ENCODE results near the gene RAB23. TPM values are rescaled to one million over a fixed set of nuclear protein-coding genes. Genes with fewer than 3 reads are reported as not detected.
"Not testable (repeated sequence)": the region's sequence is repeated elsewhere in the genome, so short reads cannot be mapped to it uniquely, and the experiment has no call there.

Gene RAB23
- total RNA-seq, 1 donor from 2014 or later: 4.8 TPM

- H3K9me3 Mint-ChIP-seq: no peaks in the 10 kb centered on the region
- intact Hi-C loops (cut with micrococcal nuclease): no loop called here
- no peaks in the 10 kb centered on the region for H3K36me3 Mint-ChIP-seq (ENCODE audit: low read depth)
- peaks cover 2% of the 10 kb centered on the region for H3K27me3 Mint-ChIP-seq (ENCODE audit: low read depth)
- DNase-seq (ENCODE audit: low spot score): no peak
- no peaks in the 10 kb centered on the region for H3K4me1 Mint-ChIP-seq (ENCODE audit: low read depth)
- no peak overlapping the region for H3K4me3 Mint-ChIP-seq (ENCODE audit: low read depth)
- no peak overlapping the region for H3K27ac Mint-ChIP-seq
Observed at GRCh38 chr6:57255451-57256169, 33.5 kb upstream of the RAB23 start.

- H3K36me3 Mint-ChIP-seq (ENCODE audit: low read depth): no peaks in the 10 kb centered on the region
- intact Hi-C loops (cut with micrococcal nuclease): no loop called here
- H3K27me3 Mint-ChIP-seq (ENCODE audit: low read depth): peaks cover 2% of the 10 kb centered on the region
- no peak for DNase-seq (ENCODE audit: low spot score)
- H3K4me1 Mint-ChIP-seq (ENCODE audit: low read depth): peaks cover 4% of the 10 kb centered on the region
- H3K27ac Mint-ChIP-seq: no peak overlapping the region
- H3K9me3 Mint-ChIP-seq: no peaks in the 10 kb centered on the region
- no peak overlapping the region for H3K4me3 Mint-ChIP-seq (ENCODE audit: low read depth)
Observed at GRCh38 chr6:57254055-57254717, 32.1 kb upstream of the RAB23 start.

- no peak overlapping the region for H3K4me3 Mint-ChIP-seq (ENCODE audit: low read depth)
- no peaks in the 10 kb centered on the region for H3K36me3 Mint-ChIP-seq (ENCODE audit: low read depth)
- no peaks in the 10 kb centered on the region for H3K9me3 Mint-ChIP-seq
- H3K4me1 Mint-ChIP-seq (ENCODE audit: low read depth): peaks cover 4% of the 10 kb centered on the region
- H3K27me3 Mint-ChIP-seq (ENCODE audit: low read depth): peaks cover 2% of the 10 kb centered on the region
- DNase-seq (ENCODE audit: low spot score): no peak
- intact Hi-C loops (cut with micrococcal nuclease): no loop called here
- H3K27ac Mint-ChIP-seq: no peak overlapping the region
Observed at GRCh38 chr6:57252975-57253374, 30.9 kb upstream of the RAB23 start.

GRCh38 chr6:57252137-57252536 lies 30.0 kb upstream of the RAB23 start:
- Mint-ChIP-seq H3K27ac (no peak overlapping the region), H3K4me1 (ENCODE audit: low read depth) (peaks cover 4% of the 10 kb centered on the region), H3K36me3 (ENCODE audit: low read depth) (no peaks in the 10 kb centered on the region), H3K4me3 (ENCODE audit: low read depth) (no peak overlapping the region), H3K9me3 (no peaks in the 10 kb centered on the region), H3K27me3 (ENCODE audit: low read depth) (peaks cover 2% of the 10 kb centered on the region)
- intact Hi-C loops (cut with micrococcal nuclease): no loop called here
- no peak for DNase-seq (ENCODE audit: low spot score)

- no peak for DNase-seq (ENCODE audit: low spot score)
- intact Hi-C loops (cut with micrococcal nuclease): no loop called here
- H3K27me3 Mint-ChIP-seq (ENCODE audit: low read depth): peaks cover 2% of the 10 kb centered on the region
- H3K4me1 Mint-ChIP-seq (ENCODE audit: low read depth): peaks cover 4% of the 10 kb centered on the region
- no peaks in the 10 kb centered on the region for H3K36me3 Mint-ChIP-seq (ENCODE audit: low read depth)
- H3K4me3 Mint-ChIP-seq (ENCODE audit: low read depth): no peak overlapping the region
- H3K27ac Mint-ChIP-seq: no peak overlapping the region
- H3K9me3 Mint-ChIP-seq: no peaks in the 10 kb centered on the region
Observed at GRCh38 chr6:57250348-57250747, 28.2 kb upstream of the RAB23 start.

- no peak overlapping the region for H3K27ac Mint-ChIP-seq
Observed at GRCh38 chr6:57248311-57248895, 26.3 kb upstream of the RAB23 start.

GRCh38 chr6:57247603-57248002 lies 25.5 kb upstream of the RAB23 start:
- H3K27me3 Mint-ChIP-seq (ENCODE audit: low read depth): no peaks in the 10 kb centered on the region
- no peaks in the 10 kb centered on the region for H3K9me3 Mint-ChIP-seq
- no peaks in the 10 kb centered on the region for H3K36me3 Mint-ChIP-seq (ENCODE audit: low read depth)
- DNase-seq (ENCODE audit: low spot score): no peak
- no peak overlapping the region for H3K4me3 Mint-ChIP-seq (ENCODE audit: low read depth)
- intact Hi-C loops (cut with micrococcal nuclease): no loop called here
- no peak overlapping the region for H3K27ac Mint-ChIP-seq
- peaks cover 4% of the 10 kb centered on the region for H3K4me1 Mint-ChIP-seq (ENCODE audit: low read depth)

More at GRCh38 chr6:57248311-57248895, 26.3 kb upstream of the RAB23 start:
- Mint-ChIP-seq H3K36me3 (ENCODE audit: low read depth) (no peaks in the 10 kb centered on the region), H3K9me3 (no peaks in the 10 kb centered on the region), H3K27me3 (ENCODE audit: low read depth) (peaks cover 2% of the 10 kb centered on the region), H3K4me1 (ENCODE audit: low read depth) (peaks cover 4% of the 10 kb centered on the region), H3K4me3 (ENCODE audit: low read depth) (no peak overlapping the region)
- no peak for DNase-seq (ENCODE audit: low spot score)
- intact Hi-C loops (cut with micrococcal nuclease): no loop called here

GRCh38 chr6:57246307-57246706 lies 24.2 kb upstream of the RAB23 start:
- Mint-ChIP-seq H3K4me1 (ENCODE audit: low read depth) (peaks cover 4% of the 10 kb centered on the region), H3K9me3 (no peaks in the 10 kb centered on the region), H3K36me3 (ENCODE audit: low read depth) (no peaks in the 10 kb centered on the region), H3K27me3 (ENCODE audit: low read depth) (no peaks in the 10 kb centered on the region), H3K4me3 (ENCODE audit: low read depth) (no peak overlapping the region), H3K27ac (no peak overlapping the region)
- intact Hi-C loops (cut with micrococcal nuclease): no loop called here
- no peak for DNase-seq (ENCODE audit: low spot score)

- intact Hi-C loops (cut with micrococcal nuclease): no loop called here
- Mint-ChIP-seq H3K4me1 (ENCODE audit: low read depth) (no peaks in the 10 kb centered on the region), H3K36me3 (ENCODE audit: low read depth) (no peaks in the 10 kb centered on the region), H3K9me3 (no peaks in the 10 kb centered on the region), H3K27me3 (ENCODE audit: low read depth) (no peaks in the 10 kb centered on the region), H3K4me3 (ENCODE audit: low read depth) (no peak overlapping the region), H3K27ac (no peak overlapping the region)
- DNase-seq (ENCODE audit: low spot score): no peak
Observed at GRCh38 chr6:57243954-57244353, 21.8 kb upstream of the RAB23 start.

GRCh38 chr6:57243526-57243925 lies 21.4 kb upstream of the RAB23 start:
- DNase-seq (ENCODE audit: low spot score); H3K4me1 Mint-ChIP-seq (ENCODE audit: low read depth); H3K36me3 Mint-ChIP-seq (ENCODE audit: low read depth); intact Hi-C loops (cut with micrococcal nuclease); H3K9me3 Mint-ChIP-seq; H3K27me3 Mint-ChIP-seq (ENCODE audit: low read depth); H3K4me3 Mint-ChIP-seq (ENCODE audit: low read depth); H3K27ac Mint-ChIP-seq: not testable (repeated sequence)

GRCh38 chr6:57242505-57242904 lies 20.4 kb upstream of the RAB23 start:
- Mint-ChIP-seq H3K36me3 (ENCODE audit: low read depth) (no peaks in the 10 kb centered on the region), H3K27me3 (ENCODE audit: low read depth) (peaks cover 3% of the 10 kb centered on the region), H3K4me3 (ENCODE audit: low read depth) (no peak overlapping the region), H3K9me3 (no peaks in the 10 kb centered on the region), H3K4me1 (ENCODE audit: low read depth) (no peaks in the 10 kb centered on the region), H3K27ac (no peak overlapping the region)
- intact Hi-C loops (cut with micrococcal nuclease): no loop called here
- DNase-seq (ENCODE audit: low spot score): no peak

GRCh38 chr6:57226221-57226620 lies 4.1 kb upstream of the RAB23 start:
- Mint-ChIP-seq H3K27ac (no peak overlapping the region), H3K27me3 (ENCODE audit: low read depth) (peaks cover 40% of the 10 kb centered on the region), H3K4me3 (ENCODE audit: low read depth) (no peak overlapping the region), H3K9me3 (no peaks in the 10 kb centered on the region), H3K4me1 (ENCODE audit: low read depth) (peaks cover 14% of the 10 kb centered on the region), H3K36me3 (ENCODE audit: low read depth) (no peaks in the 10 kb centered on the region)
- no peak for DNase-seq (ENCODE audit: low spot score)
- intact Hi-C loops (cut with micrococcal nuclease): no loop called here
